T-helper 1 cell (primary cell): ENCODE results near the gene ZMAT2.
"Not testable (repeated sequence)": the region's sequence is repeated elsewhere in the genome, so short reads cannot be mapped to it uniquely, and the experiment has no call there.

Experiments
- DNase-seq, 5 donors: peaks; one replicate each; pipeline ENCODE4 v3.0.0-alpha.2; 2012 to 2020

The ZMAT2 gene

GRCh38 chr5:140710899-140711552 lies 10.8 kb downstream of the ZMAT2 start:
- DNase-seq = peak; percentile 31 to 95 (median 69)

GRCh38 chr5:140711794-140712193 lies 11.5 kb downstream of the ZMAT2 start:
- no peak for DNase-seq

GRCh38 chr5:140713562-140714094 lies 13.4 kb downstream of the ZMAT2 start:
- DNase-seq = no peak

- not testable (repeated sequence) for DNase-seq
Measured at GRCh38 chr5:140716238-140716637, 16.0 kb downstream of the ZMAT2 start.

- no peak for DNase-seq
Measured at GRCh38 chr5:140718266-140718592, 18.0 kb downstream of the ZMAT2 start.

GRCh38 chr5:140720738-140721137 lies 20.5 kb downstream of the ZMAT2 start:
- DNase-seq = not testable (repeated sequence)

GRCh38 chr5:140721395-140721794 lies 21.1 kb downstream of the ZMAT2 start:
- not testable (repeated sequence) for DNase-seq

- peak; percentile 20 to 80 (median 50) for DNase-seq
Measured at GRCh38 chr5:140725799-140726471, 25.7 kb downstream of the ZMAT2 start.

GRCh38 chr5:140733098-140733497 lies 32.9 kb downstream of the ZMAT2 start:
- no peak for DNase-seq

GRCh38 chr5:140734354-140734753 lies 34.1 kb downstream of the ZMAT2 start:
- DNase-seq = no peak

GRCh38 chr5:140737486-140737885 lies 37.2 kb downstream of the ZMAT2 start:
- DNase-seq = no peak

GRCh38 chr5:140741967-140742366 lies 41.7 kb downstream of the ZMAT2 start:
- DNase-seq = no peak

- DNase-seq = no peak
Measured at GRCh38 chr5:140753561-140753960, 53.3 kb downstream of the ZMAT2 start.
